ENCODE data around the gene WNT8B.

The WNT8B gene

GRCh38 chr10:100507357-100507732 lies 44.5 kb downstream of the WNT8B start:
- no peak for DNase-seq (ENCODE audit: low spot score)
- no peak overlapping the region for H3K27ac ChIP-seq
- TF ChIP-seq, protein P1, sequence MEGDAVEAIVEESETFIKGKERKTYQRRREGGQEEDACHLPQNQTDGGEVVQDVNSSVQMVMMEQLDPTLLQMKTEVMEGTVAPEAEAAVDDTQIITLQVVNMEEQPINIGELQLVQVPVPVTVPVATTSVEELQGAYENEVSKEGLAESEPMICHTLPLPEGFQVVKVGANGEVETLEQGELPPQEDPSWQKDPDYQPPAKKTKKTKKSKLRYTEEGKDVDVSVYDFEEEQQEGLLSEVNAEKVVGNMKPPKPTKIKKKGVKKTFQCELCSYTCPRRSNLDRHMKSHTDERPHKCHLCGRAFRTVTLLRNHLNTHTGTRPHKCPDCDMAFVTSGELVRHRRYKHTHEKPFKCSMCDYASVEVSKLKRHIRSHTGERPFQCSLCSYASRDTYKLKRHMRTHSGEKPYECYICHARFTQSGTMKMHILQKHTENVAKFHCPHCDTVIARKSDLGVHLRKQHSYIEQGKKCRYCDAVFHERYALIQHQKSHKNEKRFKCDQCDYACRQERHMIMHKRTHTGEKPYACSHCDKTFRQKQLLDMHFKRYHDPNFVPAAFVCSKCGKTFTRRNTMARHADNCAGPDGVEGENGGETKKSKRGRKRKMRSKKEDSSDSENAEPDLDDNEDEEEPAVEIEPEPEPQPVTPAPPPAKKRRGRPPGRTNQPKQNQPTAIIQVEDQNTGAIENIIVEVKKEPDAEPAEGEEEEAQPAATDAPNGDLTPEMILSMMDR (IDR thresholded peaks at IDR 0.05) = no peak
- H3K4me3 ChIP-seq = no peak overlapping the region

GRCh38 chr10:100508266-100508665 lies 45.5 kb downstream of the WNT8B start:
- TF ChIP-seq, protein P1 (IDR thresholded peaks at IDR 0.05) = no peak
- Histone ChIP-seq H3K27ac (no peak overlapping the region), H3K4me3 (no peak overlapping the region)
- no peak for DNase-seq (ENCODE audit: low spot score)

GRCh38 chr10:100508691-100509150 lies 45.9 kb downstream of the WNT8B start:
- no peak for DNase-seq (ENCODE audit: low spot score)
- no peak overlapping the region for H3K4me3 ChIP-seq
- no peak overlapping the region for H3K27ac ChIP-seq
- TF ChIP-seq, protein P1 (IDR thresholded peaks at IDR 0.05) = no peak

DNA sequence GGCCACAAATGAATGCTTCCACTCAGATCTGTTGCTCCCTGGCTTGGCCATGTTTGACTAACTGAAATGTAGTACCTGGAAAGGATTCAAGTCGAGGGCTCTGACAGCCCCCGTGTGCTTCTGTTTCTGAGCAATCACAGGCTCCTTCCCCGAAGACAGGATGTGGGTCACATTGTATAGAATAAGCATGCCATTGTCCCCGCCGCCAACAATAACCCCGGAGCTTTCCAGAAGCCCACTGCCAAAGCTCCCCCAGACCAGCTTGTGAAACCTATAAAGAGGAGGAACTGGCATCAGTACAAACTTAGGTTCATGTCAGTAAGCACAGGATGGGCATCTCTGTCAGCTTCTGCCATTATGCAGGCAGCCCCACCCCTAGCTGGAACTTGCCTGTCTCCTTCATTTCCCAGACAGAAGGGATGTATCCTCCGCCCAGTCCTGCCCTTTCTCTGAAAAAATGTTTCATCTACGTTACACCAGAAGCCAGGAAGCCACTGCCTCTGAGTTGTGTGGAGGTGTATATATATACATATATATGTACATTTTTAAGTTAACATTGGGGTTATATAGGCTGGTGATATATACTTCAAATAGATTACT lies 46.5 kb downstream of the WNT8B start:
- Histone ChIP-seq H3K27ac (no peak overlapping the region), H3K4me3 (no peak overlapping the region)
- DNase-seq (ENCODE audit: low spot score) = no peak
- TF ChIP-seq, protein P1 (IDR thresholded peaks at IDR 0.05) = no peak

DNA sequence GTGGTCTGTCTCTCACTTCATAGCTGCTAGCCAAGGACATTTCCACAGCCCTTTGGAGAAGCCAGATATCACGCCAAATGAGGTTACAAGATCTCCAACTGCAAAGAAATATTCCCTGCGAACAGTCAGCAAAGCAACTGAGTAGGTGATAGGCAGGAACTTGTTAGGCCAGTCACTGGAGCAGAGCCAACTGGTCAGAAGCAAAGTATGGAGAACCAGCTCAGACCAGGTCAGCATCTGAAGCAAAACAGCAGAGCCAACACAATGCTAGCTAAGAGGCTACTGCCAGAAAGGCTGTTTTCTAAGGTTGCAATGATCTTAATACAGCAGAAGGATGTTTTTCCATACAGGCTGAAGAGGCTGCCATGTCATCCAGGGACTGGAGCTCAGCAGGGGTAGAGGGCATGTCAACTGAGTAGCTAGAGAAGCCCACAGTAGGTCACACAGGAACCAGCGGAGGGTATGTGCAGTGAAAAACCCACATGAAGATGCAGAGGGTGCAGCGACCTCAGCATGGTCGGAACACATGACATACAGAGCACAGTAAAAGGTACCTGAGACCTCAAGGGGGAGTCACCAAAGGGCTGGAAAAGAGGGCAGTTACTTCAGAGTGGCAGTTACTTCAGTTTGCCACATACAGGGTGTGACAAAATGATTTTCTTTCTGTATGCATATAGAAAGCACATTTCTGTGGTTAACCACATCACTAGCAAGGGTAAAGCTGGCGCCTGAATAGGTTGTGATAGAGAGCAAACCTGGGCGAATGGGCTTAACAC lies 47.9 kb downstream of the WNT8B start:
- Histone ChIP-seq H3K27ac (no peak overlapping the region), H3K4me3 (no peak overlapping the region)
- TF ChIP-seq, protein P1 (IDR thresholded peaks at IDR 0.05) = no peak
- DNase-seq (ENCODE audit: low spot score) = no peak

GRCh38 chr10:100515612-100516011 lies 52.8 kb downstream of the WNT8B start:
- DNase-seq (ENCODE audit: low spot score) = no peak
- TF ChIP-seq, protein P1 (IDR thresholded peaks at IDR 0.05) = no peak
- H3K4me3 ChIP-seq = no peak overlapping the region
- no peak overlapping the region for H3K27ac ChIP-seq

- no peak for DNase-seq (ENCODE audit: low spot score)
- Histone ChIP-seq H3K4me3 (no peak overlapping the region), H3K27ac (no peak overlapping the region)
- TF ChIP-seq, protein P1 (IDR thresholded peaks at IDR 0.05) = no peak
These were observed 54.0 kb downstream of the WNT8B start for GRCh38 chr10:100516847-100517246.
